22Rv1 (cell line): ENCODE data around the gene MARK4.

ENCODE experiments used
- CTCF ChIP-seq: fragments of 450-650 bp; IDR thresholded peaks from 2 replicates; pipeline ENCODE4 v1.5.1; 2017; ENCODE audit warnings: mild to moderate bottlenecking
- ZFX ChIP-seq: fragments of 450-650 bp; IDR thresholded peaks from 2 replicates; pipeline ENCODE4 v1.6.1; 2017; ENCODE audit warnings: antibody characterized with exemption, borderline replicate concordance

GRCh38 chr19:45251452-45252354 lies 632 bp downstream of the MARK4 start:
- TF ChIP-seq CTCF = no peak
- TF ChIP-seq ZFX = no peak
